HG03442 (cell line): ENCODE data around the gene TCERG1.

Experiments
- ATAC-seq: cut with Tn5 transposase; IDR thresholded peaks from one replicate; pipeline ENCODE4 v1.9.1; 2021; ENCODE audit warnings: mild to moderate bottlenecking, moderate library complexity; ENCODE audit not compliant: unreplicated experiment

TCERG1 gene

GRCh38 chr5:146451411-146451810 is 4.3 kb downstream of the TCERG1 start:
- ATAC-seq = no peak

- no peak for ATAC-seq
These were observed 10.3 kb downstream of the TCERG1 start for GRCh38 chr5:146457431-146457830.

- no peak for ATAC-seq
These were observed 11.8 kb downstream of the TCERG1 start for GRCh38 chr5:146458894-146459293.

- no peak for ATAC-seq
These were observed 14.2 kb downstream of the TCERG1 start for GRCh38 chr5:146461319-146461718.

- no peak for ATAC-seq
These were observed 16.3 kb downstream of the TCERG1 start for GRCh38 chr5:146463446-146463845.

GRCh38 chr5:146466521-146467349 is 19.6 kb downstream of the TCERG1 start:
- no peak for ATAC-seq

- no peak for ATAC-seq
These were observed 20.6 kb downstream of the TCERG1 start for GRCh38 chr5:146467760-146468159.

- ATAC-seq = no peak
These were observed 26.9 kb downstream of the TCERG1 start for GRCh38 chr5:146474065-146474464.

GRCh38 chr5:146475190-146475780 is 28.2 kb downstream of the TCERG1 start:
- ATAC-seq = no peak

GRCh38 chr5:146475906-146476305 is 28.8 kb downstream of the TCERG1 start:
- no peak for ATAC-seq

- no peak for ATAC-seq
These were observed 35.6 kb downstream of the TCERG1 start for GRCh38 chr5:146482775-146483174.

GRCh38 chr5:146484714-146485391 is 37.7 kb downstream of the TCERG1 start:
- no peak for ATAC-seq

- no peak for ATAC-seq
These were observed 43.1 kb downstream of the TCERG1 start for GRCh38 chr5:146490089-146490843.

- no peak for ATAC-seq
These were observed 47.5 kb downstream of the TCERG1 start for GRCh38 chr5:146494656-146495055.

GRCh38 chr5:146499680-146500079 is 52.5 kb downstream of the TCERG1 start:
- ATAC-seq = no peak

- no peak for ATAC-seq
These were observed 60.3 kb downstream of the TCERG1 start for GRCh38 chr5:146507428-146507827.

- no peak for ATAC-seq
These were observed 63.5 kb downstream of the TCERG1 start for GRCh38 chr5:146510559-146511125.

- no peak for ATAC-seq
These were observed 66.3 kb downstream of the TCERG1 start for GRCh38 chr5:146513462-146513861.

GRCh38 chr5:146514575-146514974 is 67.4 kb downstream of the TCERG1 start:
- no peak for ATAC-seq

GRCh38 chr5:146515473-146516150 is 68.5 kb downstream of the TCERG1 start:
- no peak for ATAC-seq
